Measurements from ENCODE around the gene LRCH3. TPM values are rescaled to one million over a fixed set of nuclear protein-coding genes. Genes with fewer than 3 reads are reported as not detected.

LRCH3 gene
- total and polyA plus RNA-seq, 9 of the 15 experiments (the other 6 are each of a cell fraction or from before 2014, with no cell fraction given) = 4.6 to 75.3 (median 30.3) TPM

DNA sequence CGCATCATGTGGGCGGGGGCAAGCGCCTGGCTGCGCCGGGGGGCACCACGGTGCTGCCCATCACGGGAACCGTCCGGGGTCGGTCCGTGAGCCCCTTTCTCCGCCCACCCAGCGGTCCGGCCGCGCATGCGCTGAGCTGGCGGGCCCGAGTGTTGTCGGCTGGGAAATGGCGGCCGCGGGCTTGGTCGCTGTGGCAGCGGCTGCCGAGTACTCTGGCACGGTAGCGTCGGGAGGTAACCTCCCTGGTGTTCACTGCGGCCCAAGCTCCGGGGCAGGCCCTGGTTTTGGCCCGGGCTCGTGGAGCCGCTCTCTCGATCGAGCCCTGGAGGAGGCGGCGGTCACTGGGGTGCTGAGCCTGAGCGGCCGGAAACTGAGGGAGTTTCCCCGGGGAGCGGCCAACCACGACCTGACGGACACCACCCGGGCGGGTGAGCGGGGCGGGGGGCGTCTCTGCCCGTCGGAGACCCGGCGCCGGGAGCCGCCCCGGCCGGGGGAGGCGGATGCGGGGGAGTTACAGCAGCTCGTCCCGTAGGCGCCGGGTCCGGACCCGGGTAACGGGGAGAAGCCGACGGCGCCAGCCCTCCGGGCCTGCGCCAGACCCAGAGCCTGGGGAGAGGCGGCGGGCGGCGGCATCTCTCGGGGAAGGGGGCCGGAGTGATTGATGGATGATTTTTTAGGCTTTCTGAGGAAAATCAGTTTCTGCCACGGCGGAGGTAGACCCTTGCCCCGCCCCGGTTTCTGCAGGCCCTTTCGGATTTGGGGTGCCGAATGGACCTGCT lies at the start of gene LRCH3 (continued):
- no peak for TF ChIP-seq MYC (IDR thresholded peaks at IDR 0.05; ENCODE audit: low read depth, low read length)
- TF ChIP-seq MYC (CRISPR knock-in tag; IDR thresholded peaks at IDR 0.05; ENCODE audit: borderline replicate concordance, low read depth) = peak; percentile 45; the same call in 1 of the 2 replicates
- TF ChIP-seq RBFOX2 (IDR thresholded peaks at IDR 0.05; ENCODE audit: low read depth, low read length) = peak; percentile 99
- TF ChIP-seq, protein P1, sequence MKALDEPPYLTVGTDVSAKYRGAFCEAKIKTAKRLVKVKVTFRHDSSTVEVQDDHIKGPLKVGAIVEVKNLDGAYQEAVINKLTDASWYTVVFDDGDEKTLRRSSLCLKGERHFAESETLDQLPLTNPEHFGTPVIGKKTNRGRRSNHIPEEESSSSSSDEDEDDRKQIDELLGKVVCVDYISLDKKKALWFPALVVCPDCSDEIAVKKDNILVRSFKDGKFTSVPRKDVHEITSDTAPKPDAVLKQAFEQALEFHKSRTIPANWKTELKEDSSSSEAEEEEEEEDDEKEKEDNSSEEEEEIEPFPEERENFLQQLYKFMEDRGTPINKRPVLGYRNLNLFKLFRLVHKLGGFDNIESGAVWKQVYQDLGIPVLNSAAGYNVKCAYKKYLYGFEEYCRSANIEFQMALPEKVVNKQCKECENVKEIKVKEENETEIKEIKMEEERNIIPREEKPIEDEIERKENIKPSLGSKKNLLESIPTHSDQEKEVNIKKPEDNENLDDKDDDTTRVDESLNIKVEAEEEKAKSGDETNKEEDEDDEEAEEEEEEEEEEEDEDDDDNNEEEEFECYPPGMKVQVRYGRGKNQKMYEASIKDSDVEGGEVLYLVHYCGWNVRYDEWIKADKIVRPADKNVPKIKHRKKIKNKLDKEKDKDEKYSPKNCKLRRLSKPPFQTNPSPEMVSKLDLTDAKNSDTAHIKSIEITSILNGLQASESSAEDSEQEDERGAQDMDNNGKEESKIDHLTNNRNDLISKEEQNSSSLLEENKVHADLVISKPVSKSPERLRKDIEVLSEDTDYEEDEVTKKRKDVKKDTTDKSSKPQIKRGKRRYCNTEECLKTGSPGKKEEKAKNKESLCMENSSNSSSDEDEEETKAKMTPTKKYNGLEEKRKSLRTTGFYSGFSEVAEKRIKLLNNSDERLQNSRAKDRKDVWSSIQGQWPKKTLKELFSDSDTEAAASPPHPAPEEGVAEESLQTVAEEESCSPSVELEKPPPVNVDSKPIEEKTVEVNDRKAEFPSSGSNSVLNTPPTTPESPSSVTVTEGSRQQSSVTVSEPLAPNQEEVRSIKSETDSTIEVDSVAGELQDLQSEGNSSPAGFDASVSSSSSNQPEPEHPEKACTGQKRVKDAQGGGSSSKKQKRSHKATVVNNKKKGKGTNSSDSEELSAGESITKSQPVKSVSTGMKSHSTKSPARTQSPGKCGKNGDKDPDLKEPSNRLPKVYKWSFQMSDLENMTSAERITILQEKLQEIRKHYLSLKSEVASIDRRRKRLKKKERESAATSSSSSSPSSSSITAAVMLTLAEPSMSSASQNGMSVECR (CRISPR knock-in tag; IDR thresholded peaks at IDR 0.05) = peak; percentile 82; the same call in 1 of the 2 replicates
- no peak for TF ChIP-seq GATA2 (CRISPR knock-in tag; IDR thresholded peaks at IDR 0.05)
- TF ChIP-seq RBM22 (IDR thresholded peaks at IDR 0.05; ENCODE audit: low read depth, low read length, poor library complexity, severe bottlenecking) = peak; percentile 95
- TF ChIP-seq, protein P2, sequence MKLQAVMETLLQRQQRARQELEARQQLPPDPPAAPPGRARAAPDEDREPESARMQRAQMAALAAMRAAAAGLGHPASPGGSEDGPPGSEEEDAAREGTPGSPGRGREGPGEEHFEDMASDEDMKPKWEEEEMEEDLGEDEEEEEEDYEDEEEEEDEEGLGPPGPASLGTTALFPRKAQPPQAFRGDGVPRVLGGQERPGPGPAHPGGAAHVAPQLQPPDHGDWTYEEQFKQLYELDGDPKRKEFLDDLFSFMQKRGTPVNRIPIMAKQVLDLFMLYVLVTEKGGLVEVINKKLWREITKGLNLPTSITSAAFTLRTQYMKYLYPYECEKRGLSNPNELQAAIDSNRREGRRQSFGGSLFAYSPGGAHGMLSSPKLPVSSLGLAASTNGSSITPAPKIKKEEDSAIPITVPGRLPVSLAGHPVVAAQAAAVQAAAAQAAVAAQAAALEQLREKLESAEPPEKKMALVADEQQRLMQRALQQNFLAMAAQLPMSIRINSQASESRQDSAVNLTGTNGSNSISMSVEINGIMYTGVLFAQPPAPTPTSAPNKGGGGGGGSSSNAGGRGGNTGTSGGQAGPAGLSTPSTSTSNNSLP (IDR thresholded peaks at IDR 0.05; ENCODE audit: borderline replicate concordance, low read depth, low read length) = no peak
- TF ChIP-seq POLR2A (conservative IDR thresholded peaks at IDR 0.05) = peak; percentile 99
- TF ChIP-seq ETV5 (CRISPR knock-in tag; IDR thresholded peaks at IDR 0.05; ENCODE audit: low read depth) = peak; percentile 75; the same call in 1 of the 2 replicates
- TF ChIP-seq, protein P3, sequence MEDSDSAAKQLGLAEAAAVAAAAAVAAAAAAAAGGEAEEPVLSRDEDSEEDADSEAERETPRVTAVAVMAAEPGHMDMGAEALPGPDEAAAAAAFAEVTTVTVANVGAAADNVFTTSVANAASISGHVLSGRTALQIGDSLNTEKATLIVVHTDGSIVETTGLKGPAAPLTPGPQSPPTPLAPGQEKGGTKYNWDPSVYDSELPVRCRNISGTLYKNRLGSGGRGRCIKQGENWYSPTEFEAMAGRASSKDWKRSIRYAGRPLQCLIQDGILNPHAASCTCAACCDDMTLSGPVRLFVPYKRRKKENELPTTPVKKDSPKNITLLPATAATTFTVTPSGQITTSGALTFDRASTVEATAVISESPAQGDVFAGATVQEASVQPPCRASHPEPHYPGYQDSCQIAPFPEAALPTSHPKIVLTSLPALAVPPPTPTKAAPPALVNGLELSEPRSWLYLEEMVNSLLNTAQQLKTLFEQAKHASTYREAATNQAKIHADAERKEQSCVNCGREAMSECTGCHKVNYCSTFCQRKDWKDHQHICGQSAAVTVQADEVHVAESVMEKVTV (CRISPR knock-in tag; IDR thresholded peaks at IDR 0.05) = no peak
- no peak for TF ChIP-seq NR4A1 (CRISPR knock-in tag; IDR thresholded peaks at IDR 0.05)
- 0 out of 2 replicates have a peak, but pooled peaks have one; percentile 23 for TF ChIP-seq NR4A1 (tag; IDR thresholded peaks at IDR 0.05)
- 0 out of 3 replicates have a peak, but pooled peaks of 1 of the 2 experiments have one; percentile 30 for TF ChIP-seq CBX3 (IDR thresholded peaks at IDR 0.05; ENCODE audit: borderline replicate concordance in 1 of 2, low read length in 2 of 2)
- no peak for TF ChIP-seq SNIP1 (IDR thresholded peaks at IDR 0.05; ENCODE audit: low read depth)
- TF ChIP-seq ZNF778 (CRISPR knock-in tag; IDR thresholded peaks at IDR 0.05) = no peak
- TF ChIP-seq TAF1 (IDR thresholded peaks at IDR 0.05; ENCODE audit: control insufficient read depth, extremely low read depth, insufficient read depth, low read length, severe bottlenecking) = peak; percentile 92
- TF ChIP-seq, protein P4, sequence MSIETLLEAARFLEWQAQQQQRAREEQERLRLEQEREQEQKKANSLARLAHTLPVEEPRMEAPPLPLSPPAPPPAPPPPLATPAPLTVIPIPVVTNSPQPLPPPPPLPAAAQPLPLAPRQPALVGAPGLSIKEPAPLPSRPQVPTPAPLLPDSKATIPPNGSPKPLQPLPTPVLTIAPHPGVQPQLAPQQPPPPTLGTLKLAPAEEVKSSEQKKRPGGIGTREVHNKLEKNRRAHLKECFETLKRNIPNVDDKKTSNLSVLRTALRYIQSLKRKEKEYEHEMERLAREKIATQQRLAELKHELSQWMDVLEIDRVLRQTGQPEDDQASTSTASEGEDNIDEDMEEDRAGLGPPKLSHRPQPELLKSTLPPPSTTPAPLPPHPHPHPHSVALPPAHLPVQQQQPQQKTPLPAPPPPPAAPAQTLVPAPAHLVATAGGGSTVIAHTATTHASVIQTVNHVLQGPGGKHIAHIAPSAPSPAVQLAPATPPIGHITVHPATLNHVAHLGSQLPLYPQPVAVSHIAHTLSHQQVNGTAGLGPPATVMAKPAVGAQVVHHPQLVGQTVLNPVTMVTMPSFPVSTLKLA (conservative IDR thresholded peaks at IDR 0.05) = peak; percentile 40 to 63; a peak in 3 of 4 replicates
